AG09319 (cell line): Measurements from ENCODE around the gene SLMAP.

Source experiments
- DNase-seq: peaks from one replicate; pipeline ENCODE4 v3.0.0-alpha.2; 2010; ENCODE audit warnings: low read depth; ENCODE audit errors: extremely low read depth
- TF ChIP-seq, protein P1 (sequence below): IDR thresholded peaks from 2 replicates; pipeline ENCODE4 v1.5.1; 2011; ENCODE audit warnings: low read depth, mild to moderate bottlenecking, inconsistent platforms, low read length, moderate library complexity

SLMAP gene

DNA sequence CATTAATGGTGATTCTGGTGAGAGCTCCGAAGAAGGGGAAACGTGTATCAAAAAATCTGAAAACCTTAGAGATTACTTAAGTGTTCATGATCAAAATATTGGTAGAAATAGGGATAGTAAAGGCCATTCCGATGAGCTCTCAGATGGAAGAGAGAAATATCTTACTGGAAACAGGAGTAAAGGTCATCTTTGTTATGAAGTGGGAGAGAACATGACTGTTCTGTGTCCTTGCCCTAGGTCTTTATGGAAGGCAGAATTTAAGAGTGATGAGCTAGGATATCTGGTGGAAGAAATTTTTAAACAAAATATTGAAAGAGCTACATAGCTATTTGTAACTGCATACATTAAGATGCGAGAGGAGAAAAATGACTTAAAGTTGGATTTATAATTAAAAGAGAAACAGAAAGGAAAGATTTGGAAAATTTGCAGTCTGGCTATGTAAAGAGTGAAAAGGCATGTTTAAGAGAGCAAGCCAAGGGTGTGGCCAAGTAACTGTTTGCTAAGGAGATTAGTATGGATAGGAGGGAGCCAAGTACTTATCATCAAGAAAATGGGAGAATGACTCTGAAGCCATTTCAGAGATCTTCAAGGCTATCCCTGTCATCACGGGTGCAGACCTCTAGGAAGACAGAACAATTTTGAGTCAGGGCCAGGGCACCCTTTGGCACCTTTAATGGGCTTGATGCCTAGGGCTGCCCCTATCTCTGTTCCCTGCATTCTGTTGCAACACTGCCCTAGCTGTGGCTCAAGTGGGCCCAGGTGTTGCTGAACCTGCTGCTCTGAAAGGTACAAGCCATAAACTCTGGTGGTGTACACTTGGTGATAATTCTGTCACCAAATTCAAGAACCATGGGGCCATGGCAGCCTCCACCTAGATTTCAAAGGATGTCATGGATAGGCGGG lies 27.3 kb downstream of the SLMAP start:
- DNase-seq: no peak
- TF ChIP-seq, protein P1, sequence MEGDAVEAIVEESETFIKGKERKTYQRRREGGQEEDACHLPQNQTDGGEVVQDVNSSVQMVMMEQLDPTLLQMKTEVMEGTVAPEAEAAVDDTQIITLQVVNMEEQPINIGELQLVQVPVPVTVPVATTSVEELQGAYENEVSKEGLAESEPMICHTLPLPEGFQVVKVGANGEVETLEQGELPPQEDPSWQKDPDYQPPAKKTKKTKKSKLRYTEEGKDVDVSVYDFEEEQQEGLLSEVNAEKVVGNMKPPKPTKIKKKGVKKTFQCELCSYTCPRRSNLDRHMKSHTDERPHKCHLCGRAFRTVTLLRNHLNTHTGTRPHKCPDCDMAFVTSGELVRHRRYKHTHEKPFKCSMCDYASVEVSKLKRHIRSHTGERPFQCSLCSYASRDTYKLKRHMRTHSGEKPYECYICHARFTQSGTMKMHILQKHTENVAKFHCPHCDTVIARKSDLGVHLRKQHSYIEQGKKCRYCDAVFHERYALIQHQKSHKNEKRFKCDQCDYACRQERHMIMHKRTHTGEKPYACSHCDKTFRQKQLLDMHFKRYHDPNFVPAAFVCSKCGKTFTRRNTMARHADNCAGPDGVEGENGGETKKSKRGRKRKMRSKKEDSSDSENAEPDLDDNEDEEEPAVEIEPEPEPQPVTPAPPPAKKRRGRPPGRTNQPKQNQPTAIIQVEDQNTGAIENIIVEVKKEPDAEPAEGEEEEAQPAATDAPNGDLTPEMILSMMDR: no peak

DNA sequence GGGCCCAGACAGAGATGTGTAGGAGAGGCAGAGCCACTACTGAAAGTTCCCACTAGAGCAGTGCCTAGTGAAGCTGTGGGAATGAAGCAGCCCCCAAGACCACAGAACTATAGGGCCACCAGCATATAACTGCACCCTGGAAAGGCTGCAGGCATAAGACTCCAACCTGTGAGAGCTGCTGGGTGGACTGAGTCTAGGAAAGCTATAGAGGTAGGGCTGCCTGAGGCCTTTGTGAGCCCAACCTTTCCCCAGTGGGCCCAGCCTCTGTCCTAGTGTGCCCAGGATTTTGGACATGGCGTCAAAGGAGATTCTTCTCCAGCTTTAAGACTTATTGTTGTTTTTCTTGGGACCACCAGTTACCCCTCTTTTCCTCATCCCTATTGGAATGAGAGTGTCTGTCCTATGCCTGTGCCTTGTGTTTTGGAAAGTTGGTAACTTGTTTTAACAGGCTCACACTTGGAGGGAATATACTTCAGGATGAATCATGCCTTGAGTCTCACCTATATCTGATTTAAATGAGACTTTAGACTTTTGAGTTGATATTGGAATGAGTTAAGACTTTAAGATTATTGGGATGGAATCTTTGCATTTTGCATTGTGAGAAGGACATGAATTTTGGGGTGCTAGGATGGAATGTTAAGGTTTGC lies 28.1 kb downstream of the SLMAP start:
- no peak for DNase-seq

DNA sequence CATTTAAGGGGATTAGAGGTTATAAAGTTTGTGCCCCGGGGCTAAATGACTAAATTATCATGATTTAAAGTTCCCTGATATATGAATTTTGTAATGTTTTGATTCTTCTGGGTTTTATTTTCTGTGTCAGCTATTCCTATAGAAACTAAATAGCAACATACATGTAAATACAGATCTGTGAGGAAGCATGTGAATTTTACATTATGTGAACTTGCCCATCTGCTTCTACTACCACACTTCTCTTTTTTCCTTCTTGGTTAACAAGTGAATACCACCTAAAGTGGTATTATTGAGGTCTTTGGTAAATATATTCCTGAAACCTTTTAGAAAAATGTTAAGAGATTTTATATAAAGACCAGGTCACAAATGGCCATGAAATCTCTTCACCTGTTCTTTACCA lies 29.3 kb downstream of the SLMAP start:
- no peak for DNase-seq
- TF ChIP-seq, protein P1: no peak

More for the DNA sequence above, 28.1 kb downstream of the SLMAP start:
- TF ChIP-seq, protein P1: no peak

DNA sequence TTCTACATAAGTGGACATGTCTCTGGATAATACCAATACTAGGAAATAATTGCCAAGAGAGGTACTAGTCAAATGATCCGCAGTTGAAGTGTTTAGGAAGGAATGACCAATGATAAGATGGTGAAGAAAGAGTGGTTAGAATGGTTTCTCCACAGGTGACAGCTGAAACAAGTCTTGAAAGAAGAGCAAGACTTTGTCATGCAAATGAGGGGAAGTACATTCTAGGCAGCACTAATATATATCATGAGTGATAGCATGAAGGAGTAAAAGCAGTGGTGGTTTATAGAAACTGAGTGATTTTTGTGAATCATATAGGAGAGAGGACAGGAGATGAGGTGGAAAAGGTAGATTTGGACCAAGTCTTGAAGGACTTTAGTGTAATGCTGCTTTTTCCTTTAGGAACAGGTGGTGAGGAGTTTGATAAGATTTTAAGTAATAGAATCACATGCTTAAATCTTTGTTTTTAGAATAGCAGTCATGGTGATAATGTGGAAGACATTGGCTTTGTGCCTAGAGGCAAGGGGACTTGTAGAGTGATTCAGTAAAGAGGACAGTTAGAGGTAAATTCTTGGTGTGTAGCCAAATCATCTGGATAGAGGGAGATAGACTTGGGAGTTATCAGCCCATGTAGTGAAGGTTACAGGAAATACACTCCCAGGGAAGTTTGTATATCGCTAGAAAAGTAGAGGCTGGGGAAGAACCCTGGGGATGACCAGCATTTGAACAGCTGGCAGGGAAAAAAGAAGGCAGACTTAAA lies 31.9 kb downstream of the SLMAP start:
- TF ChIP-seq, protein P1: no peak
- DNase-seq: no peak

DNA sequence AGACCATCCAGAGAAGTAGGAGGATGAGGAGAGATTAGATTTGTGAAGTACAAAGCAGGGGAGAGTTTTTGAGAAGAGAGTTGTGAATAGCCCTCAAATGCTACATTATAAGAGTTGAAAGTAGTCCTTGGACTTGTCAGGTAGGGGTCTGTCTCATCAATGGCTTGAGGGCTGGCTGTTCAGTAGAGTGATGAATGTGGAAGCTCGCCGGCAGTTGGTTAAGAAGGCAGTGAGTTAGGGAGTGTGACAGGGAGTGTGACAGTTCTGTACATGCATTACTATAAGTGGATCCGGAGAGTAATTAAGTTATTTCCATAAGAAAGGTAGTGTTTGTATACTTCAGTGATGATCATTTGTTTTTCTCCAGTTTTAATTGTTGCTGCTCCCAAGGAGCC lies 32.5 kb downstream of the SLMAP start:
- DNase-seq: no peak
- TF ChIP-seq, protein P1: no peak

DNA sequence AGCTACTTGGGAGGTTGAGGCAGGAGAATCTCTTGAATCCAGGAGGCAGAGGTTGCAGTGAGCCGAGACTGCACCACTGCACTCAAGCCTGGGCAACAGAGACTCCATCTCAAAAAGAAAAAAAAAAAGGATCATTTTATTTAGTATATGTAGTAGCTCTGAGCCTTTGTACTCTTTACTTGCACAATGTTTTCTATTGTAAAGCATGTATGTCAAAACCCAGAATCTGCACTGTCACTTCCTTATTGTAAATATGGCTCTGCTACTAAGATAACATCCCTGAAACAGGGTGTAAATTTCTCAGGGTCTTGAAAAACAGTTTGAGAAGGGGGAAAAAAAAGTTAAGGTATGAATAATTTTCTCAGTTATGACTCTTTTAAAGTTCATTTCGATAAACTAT lies 35.1 kb downstream of the SLMAP start:
- TF ChIP-seq, protein P1: no peak
- DNase-seq: no peak
